GM18907 (cell line): ENCODE results near the gene VEZT.

Source experiments
- ATAC-seq: cut with Tn5 transposase; IDR thresholded peaks from one replicate; pipeline ENCODE4 v1.9.1; 2021; ENCODE audit warnings: mild to moderate bottlenecking, moderate library complexity; ENCODE audit not compliant: unreplicated experiment

The VEZT gene

DNA sequence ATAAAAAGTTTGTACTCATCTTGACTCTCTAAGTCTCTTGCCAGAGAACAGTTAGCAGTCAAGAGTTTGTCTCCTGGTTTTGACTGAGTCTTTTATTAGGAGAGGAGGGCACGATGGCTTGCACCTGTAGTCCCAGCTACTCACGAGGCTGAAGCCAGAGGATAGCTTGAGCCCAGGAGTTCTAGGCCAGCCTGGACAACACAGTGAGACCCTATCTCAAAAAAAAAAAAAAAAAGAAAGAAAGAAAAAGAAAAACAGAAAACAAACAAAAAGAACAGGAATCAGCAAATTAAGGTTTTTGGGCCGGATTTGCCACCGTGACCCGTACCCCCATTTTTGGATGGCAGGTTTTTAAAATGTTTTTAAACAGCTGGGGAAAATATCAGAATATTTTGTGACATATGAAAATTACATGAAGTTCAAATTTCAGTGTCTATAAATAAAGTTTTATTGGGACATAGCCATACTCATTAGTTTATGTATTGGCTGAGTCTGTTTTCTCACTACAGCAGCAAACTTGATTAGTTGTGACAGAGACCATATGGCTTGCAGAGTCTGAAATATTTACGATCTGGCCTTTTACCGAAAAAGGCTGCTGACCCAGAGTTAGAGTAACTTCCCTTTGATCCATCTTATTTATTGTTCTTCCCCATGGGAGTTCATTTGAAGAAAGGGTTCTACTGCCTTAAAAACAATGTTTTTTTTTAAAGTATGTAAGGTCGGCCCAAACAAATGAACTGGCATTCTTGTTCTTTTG lies 31.2 kb downstream of the VEZT start:
- ATAC-seq, result no peak

- ATAC-seq, result no peak
These were observed 35.8 kb downstream of the VEZT start for GRCh38 chr12:95253386-95253785.

GRCh38 chr12:95257541-95257940 lies 39.9 kb downstream of the VEZT start:
- no peak for ATAC-seq

DNA sequence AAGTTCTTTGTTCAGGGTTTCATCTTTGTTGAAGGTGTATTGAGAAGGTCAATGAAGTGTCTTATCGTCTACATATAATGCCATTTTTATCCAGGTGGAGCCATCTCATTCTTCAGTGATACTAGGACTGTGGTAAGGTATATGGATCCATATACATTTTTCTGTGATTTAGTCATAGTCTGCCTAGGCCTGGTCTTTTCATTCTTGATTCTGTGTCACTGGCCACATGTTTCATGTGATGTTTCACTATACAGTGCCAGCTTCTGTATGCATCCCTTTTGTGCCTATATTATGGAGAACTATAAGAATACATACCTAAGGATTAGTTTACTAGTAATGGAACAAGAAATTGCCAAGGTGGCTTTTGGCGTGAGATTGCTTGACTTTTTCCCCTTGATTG lies 40.5 kb downstream of the VEZT start:
- ATAC-seq, result no peak

GRCh38 chr12:95258803-95259202 lies 41.2 kb downstream of the VEZT start:
- ATAC-seq, result no peak

GRCh38 chr12:95259368-95259767 lies 41.8 kb downstream of the VEZT start:
- ATAC-seq, result no peak

DNA sequence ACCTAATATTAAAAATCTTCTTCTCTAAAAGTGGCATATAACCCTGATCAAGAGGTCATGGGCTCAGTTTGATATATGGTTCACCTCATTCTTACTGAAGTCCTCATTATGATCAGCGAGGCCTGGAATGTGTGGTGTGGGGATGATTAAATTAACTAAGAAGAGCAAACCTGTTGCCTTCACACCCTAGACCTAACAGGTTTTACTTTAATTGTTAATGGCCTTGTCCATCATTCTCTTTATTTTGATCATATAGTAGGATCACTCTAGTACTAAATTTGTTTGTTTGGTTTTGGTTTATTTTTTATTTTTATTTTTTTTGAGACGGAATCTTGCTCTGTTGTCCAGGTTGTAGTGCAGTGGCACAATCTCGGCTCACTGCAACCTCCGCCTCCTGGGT lies 43.5 kb downstream of the VEZT start:
- no peak for ATAC-seq

DNA sequence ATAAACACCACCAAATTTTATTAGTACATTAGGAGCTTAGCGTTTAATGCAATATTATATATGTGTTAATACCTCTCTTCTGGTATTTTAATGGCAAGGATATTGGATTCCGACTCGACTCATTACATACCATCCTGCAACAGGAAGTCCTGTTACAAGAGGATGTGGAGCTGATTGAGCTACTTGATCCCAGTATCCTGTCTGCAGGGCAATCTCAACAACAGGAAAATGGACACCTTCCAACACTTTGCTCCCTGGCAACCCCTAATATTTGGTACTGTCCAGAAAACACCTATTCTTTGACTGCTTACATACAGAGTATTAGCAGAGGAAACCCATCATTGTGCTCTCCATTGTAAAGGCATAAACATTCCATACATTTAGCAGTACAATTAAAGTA lies 45.2 kb downstream of the VEZT start:
- no peak for ATAC-seq

- no peak for ATAC-seq
These were observed 48.2 kb downstream of the VEZT start for GRCh38 chr12:95265765-95266164.

DNA sequence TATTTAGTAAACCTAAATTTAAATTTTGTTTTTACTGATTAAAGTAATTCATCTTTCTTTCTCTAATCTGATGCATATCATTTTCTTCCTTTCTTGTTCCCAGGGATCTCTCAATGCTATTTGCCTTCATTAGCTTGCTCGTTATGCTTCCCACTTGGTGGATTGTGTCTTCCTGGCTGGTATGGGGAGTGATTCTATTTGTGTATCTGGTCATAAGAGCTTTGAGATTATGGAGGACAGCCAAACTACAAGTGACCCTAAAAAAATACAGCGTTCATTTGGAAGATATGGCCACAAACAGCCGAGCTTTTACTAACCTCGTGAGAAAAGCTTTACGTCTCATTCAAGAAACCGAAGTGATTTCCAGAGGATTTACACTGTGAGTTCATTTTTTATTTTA lies 48.6 kb downstream of the VEZT start:
- ATAC-seq, result no peak

GRCh38 chr12:95269892-95270291 lies 52.3 kb downstream of the VEZT start:
- no peak for ATAC-seq

- ATAC-seq, result no peak
These were observed 53.9 kb downstream of the VEZT start for GRCh38 chr12:95271465-95271864.

- ATAC-seq, result no peak
These were observed 59.5 kb downstream of the VEZT start for GRCh38 chr12:95277139-95277538.

- no peak for ATAC-seq
These were observed 62.2 kb downstream of the VEZT start for GRCh38 chr12:95279856-95280255.

DNA sequence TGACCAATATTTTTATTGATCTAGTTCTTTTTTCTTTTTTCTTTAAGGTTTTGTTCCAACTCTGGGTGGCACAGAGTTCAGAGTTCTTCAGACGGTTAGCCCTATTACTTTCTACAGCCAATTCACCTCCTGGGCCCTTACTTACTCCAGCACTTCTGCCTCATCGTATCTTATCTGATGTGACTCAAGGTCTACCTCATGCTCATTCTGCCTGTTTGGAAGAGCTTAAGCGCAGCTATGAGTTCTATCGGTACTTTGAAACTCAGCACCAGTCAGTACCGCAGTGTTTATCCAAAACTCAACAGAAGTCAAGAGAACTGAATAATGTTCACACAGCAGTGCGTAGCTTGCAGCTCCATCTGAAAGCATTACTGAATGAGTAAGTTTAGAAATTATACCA lies 64.7 kb downstream of the VEZT start:
- no peak for ATAC-seq

- ATAC-seq, result no peak
These were observed 65.8 kb downstream of the VEZT start for GRCh38 chr12:95283371-95283770.

GRCh38 chr12:95286713-95287112 lies 69.1 kb downstream of the VEZT start:
- ATAC-seq, result no peak

- ATAC-seq, result no peak
These were observed 73.9 kb downstream of the VEZT start for GRCh38 chr12:95291501-95291900.

DNA sequence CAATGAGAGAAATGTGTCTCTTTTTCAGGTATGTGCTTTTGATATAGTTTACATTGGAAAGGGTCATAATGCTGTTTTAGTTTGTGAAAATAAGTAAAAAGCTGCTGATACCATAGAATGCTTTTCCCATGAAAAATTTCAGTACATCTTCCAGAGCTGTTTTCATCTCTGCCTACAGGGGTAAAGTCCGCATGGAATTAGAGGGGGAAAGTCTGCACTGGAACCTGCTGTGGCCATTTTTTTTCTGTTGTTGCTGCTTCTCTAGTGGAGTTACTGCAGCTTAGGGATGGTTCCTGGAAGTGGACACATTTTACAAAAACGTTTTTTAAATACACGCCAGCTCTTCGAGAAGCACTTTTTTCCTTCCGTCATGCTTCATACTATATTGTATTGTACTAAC lies 81.3 kb downstream of the VEZT start:
- no peak for ATAC-seq

DNA sequence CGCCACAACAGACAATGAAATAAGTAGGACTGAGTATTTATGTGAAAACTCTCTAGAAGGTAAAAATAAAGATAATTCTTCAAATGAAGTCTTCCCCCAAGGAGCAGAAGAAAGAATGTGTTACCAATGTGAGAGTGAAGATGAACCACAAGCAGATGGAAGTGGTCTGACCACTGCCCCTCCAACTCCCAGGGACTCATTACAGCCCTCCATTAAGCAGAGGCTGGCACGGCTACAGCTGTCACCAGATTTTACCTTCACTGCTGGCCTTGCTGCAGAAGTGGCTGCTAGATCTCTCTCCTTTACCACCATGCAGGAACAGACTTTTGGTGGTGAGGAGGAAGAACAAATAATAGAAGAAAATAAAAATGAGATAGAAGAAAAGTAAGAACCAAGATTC lies 82.7 kb downstream of the VEZT start:
- ATAC-seq, result no peak

DNA sequence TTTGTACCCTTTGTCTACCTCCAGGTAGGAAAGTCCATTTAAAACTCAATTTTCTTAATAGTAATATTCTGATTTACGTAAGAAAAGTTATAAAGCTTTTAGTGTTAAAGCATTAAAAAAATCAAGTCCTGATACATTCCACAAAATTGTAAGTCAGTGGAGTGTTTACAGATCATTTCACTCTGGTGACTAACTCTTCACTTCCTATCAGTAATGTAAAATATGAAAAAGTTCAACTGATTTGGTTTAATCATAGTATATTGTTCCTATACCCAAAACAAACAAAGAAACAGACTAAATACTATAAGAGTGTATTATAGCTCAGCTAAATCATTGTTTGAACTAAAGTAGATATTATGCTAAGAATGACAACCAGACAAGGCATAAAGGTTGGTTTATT lies 85.9 kb downstream of the VEZT start:
- no peak for ATAC-seq

DNA sequence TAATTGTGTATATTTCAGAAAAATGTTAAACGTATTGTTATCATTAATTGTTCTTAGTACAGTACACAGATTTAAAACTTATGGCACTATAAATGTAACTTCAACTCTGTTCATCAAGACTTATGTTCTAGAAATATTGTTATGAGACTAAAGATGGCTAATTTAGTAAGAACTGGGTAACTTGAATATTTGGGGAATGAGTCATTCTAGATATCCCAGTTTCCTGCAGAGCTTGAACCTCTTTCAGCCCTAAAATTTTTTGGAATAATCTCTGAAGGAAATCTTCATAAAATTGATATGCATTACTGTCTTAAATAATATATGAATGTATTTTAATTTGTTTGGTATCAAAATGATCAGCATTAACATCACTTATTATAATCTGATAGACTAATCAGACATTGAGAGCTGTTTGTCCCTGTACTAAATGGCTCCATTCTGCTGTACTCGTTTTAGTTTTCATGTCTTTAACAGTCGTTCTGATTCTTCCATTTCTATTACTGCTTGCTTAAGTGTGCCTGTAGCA lies 87.1 kb downstream of the VEZT start:
- no peak for ATAC-seq

GRCh38 chr12:95312656-95313055 lies 95.0 kb downstream of the VEZT start:
- no peak for ATAC-seq
